OCI-LY7 (cell line): ENCODE data around the gene PDE5A. TPM values are rescaled to one million over a fixed set of nuclear protein-coding genes. Genes with fewer than 3 reads are reported as not detected.

Source experiments
- BruUV-seq: library from RNA; stranded (reverse); fragments of 400-500 nt; replicated peaks from 2 replicates; lab custom pipeline; 2021; lab: Mats Ljungman, UMichigan
- CTCF ChIA-PET: fragments of 300-600 bp; sonication (Branson Sonifier 250); formaldehyde crosslinking; loops from one replicate; lab custom pipeline; 2022; ENCODE audit warnings: antibody characterized with exemption; ENCODE audit not compliant: unreplicated experiment; lab: Charles Lee
- POLR2A ChIA-PET: fragments of 300-600 bp; sonication (Branson Sonifier 250); formaldehyde crosslinking; loops from one replicate; lab custom pipeline; 2022; ENCODE audit warnings: antibody characterized with exemption; lab: Charles Lee
- DNase-seq: peaks from one replicate; pipeline ENCODE4 v3.0.0-alpha.2; 2015; ENCODE audit warnings: low spot score
- H2AFZ ChIP-seq: fragments of 200-600 bp; sonication (generic), shearing (Covaris generic); 2 replicates; pipeline ENCODE4 v1.6.1; 2014; ENCODE audit warnings: mild to moderate bottlenecking, antibody characterized with exemption, low read length, moderate library complexity
- H3K27ac ChIP-seq: fragments of 200-600 bp; sonication (generic); 2 replicates; pipeline ENCODE4 v1.5.1; 2014; ENCODE audit warnings: mixed run types, low read depth, mild to moderate bottlenecking, moderate library complexity, low read length, inconsistent platforms; ENCODE audit not compliant: poor library complexity, severe bottlenecking
- H3K36me3 ChIP-seq: fragments of 200-600 bp; sonication (generic); 2 replicates; pipeline ENCODE4 v1.6.1; 2014; ENCODE audit warnings: mild to moderate bottlenecking, antibody characterized with exemption, low read length, moderate library complexity, mixed read lengths; ENCODE audit not compliant: insufficient read depth
- H3K4me1 ChIP-seq: fragments of 200-600 bp; sonication (generic); 2 replicates; pipeline ENCODE4 v1.5.1; 2014; ENCODE audit warnings: mild to moderate bottlenecking, low read length; ENCODE audit not compliant: insufficient read depth, poor library complexity, severe bottlenecking
- H3K4me2 ChIP-seq: fragments of 200-600 bp; sonication (generic); 2 replicates; pipeline ENCODE4 v1.6.1; 2014; ENCODE audit warnings: mild to moderate bottlenecking, low read length
- H3K4me3 ChIP-seq: fragments of 200-600 bp; sonication (generic); 2 replicates; pipeline ENCODE4 v1.5.1; 2014; ENCODE audit warnings: mild to moderate bottlenecking, low read depth, low read length; ENCODE audit not compliant: poor library complexity, severe bottlenecking
- H3K79me2 ChIP-seq: fragments of 200-600 bp; sonication (generic); 2 replicates; pipeline ENCODE4 v1.6.1; 2016; ENCODE audit warnings: low read depth, mild to moderate bottlenecking, low read length, moderate library complexity, mixed read lengths; ENCODE audit not compliant: insufficient read depth
- H3K9me2 ChIP-seq: fragments of 200-600 bp; sonication (generic); 2 replicates; pipeline ENCODE4 v1.6.1; 2016; ENCODE audit warnings: mild to moderate bottlenecking, low read length, mixed read lengths; ENCODE audit not compliant: insufficient read depth
- H3K9me3 ChIP-seq: fragments of 200-600 bp; sonication (generic); 2 replicates; pipeline ENCODE4 v1.6.1; 2014; ENCODE audit warnings: mild to moderate bottlenecking, mixed run types, low read length, mixed read lengths
- H4K20me1 ChIP-seq: fragments of 200-600 bp; sonication (generic); 2 replicates; pipeline ENCODE4 v1.6.1; 2014; ENCODE audit warnings: mild to moderate bottlenecking, antibody characterized with exemption, low read length, moderate library complexity, mixed read lengths; ENCODE audit not compliant: insufficient read depth
- EZH2phosphoT487 ChIP-seq: fragments of 200-600 bp; sonication (generic); IDR thresholded peaks from 2 replicates; pipeline ENCODE4 v1.6.1; 2018; ENCODE audit warnings: low read depth, borderline replicate concordance, mild to moderate bottlenecking, mixed run types, antibody characterized with exemption, low read length, moderate library complexity, mixed read lengths
- intact Hi-C: fragments of 100-400 bp; cut with micrococcal nuclease; formaldehyde crosslinking; loops from one replicate; pipeline ENCODE4 v1.10.0; 2022; ENCODE audit not compliant: unreplicated experiment
- total RNA-seq, 2 experiments: library from RNA; depleted of rRNA in 1 of 2; stranded (reverse); fragments of >200 nt in 1 of 2; shearing (Covaris generic) in 1 of 2; gene quantifications; 2 replicates each; pipeline ENCODE4 v1.2.3, GENCODE V29; 2014 to 2022
- TF ChIP-seq, protein P1 (sequence below): fragments of 200-600 bp; sonication (generic); conservative IDR thresholded peaks from 2 replicates; pipeline ENCODE4 v1.5.1; 2014; ENCODE audit warnings: mild to moderate bottlenecking, antibody characterized with exemption, low read length, moderate library complexity, mixed read lengths

Gene PDE5A
- total RNA-seq, 2 experiments from 2014 or later, result 0.22 to 1.4 TPM

GRCh38 chr4:119675391-119675790 is 46.8 kb upstream of the PDE5A start:
- H3K36me3 ChIP-seq, result no peaks in the 10 kb centered on the region
- H3K27ac ChIP-seq, result no peak overlapping the region
- no TSS peak for BruUV-seq
- no peak overlapping the region for H3K4me3 ChIP-seq
- intact Hi-C loops, result no loop called here
- TF ChIP-seq, protein P1, sequence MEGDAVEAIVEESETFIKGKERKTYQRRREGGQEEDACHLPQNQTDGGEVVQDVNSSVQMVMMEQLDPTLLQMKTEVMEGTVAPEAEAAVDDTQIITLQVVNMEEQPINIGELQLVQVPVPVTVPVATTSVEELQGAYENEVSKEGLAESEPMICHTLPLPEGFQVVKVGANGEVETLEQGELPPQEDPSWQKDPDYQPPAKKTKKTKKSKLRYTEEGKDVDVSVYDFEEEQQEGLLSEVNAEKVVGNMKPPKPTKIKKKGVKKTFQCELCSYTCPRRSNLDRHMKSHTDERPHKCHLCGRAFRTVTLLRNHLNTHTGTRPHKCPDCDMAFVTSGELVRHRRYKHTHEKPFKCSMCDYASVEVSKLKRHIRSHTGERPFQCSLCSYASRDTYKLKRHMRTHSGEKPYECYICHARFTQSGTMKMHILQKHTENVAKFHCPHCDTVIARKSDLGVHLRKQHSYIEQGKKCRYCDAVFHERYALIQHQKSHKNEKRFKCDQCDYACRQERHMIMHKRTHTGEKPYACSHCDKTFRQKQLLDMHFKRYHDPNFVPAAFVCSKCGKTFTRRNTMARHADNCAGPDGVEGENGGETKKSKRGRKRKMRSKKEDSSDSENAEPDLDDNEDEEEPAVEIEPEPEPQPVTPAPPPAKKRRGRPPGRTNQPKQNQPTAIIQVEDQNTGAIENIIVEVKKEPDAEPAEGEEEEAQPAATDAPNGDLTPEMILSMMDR, result no peak
- TF ChIP-seq EZH2phosphoT487, result no peak
- CTCF ChIA-PET, result no interaction called here
- no peaks in the 10 kb centered on the region for H3K9me2 ChIP-seq
- H4K20me1 ChIP-seq, result no peaks in the 10 kb centered on the region
- H3K4me1 ChIP-seq, result no peaks in the 10 kb centered on the region
- no peaks in the 10 kb centered on the region for H3K79me2 ChIP-seq
- POLR2A ChIA-PET, result no interaction called here
- H2AFZ ChIP-seq, result no peak overlapping the region
- DNase-seq, result no peak
- H3K9me3 ChIP-seq, result no peaks in the 10 kb centered on the region
- H3K4me2 ChIP-seq, result no peak overlapping the region

GRCh38 chr4:119672938-119673337 is 44.3 kb upstream of the PDE5A start:
- intact Hi-C loops, result no loop called here
- CTCF ChIA-PET, result no interaction called here
- Histone ChIP-seq H2AFZ (no peak overlapping the region), H3K9me2 (no peaks in the 10 kb centered on the region), H4K20me1 (no peaks in the 10 kb centered on the region), H3K27ac (no peak overlapping the region), H3K4me1 (no peaks in the 10 kb centered on the region), H3K36me3 (no peaks in the 10 kb centered on the region), H3K4me2 (no peak overlapping the region), H3K9me3 (no peaks in the 10 kb centered on the region), H3K79me2 (no peaks in the 10 kb centered on the region), H3K4me3 (no peak overlapping the region)
- no peak for DNase-seq
- BruUV-seq, result no TSS peak
- POLR2A ChIA-PET, result interaction anchor here (0.5 to 0.7 kb wide), 3 partner anchors 50 to 1263 kb away, joined by 3 read pairs; no protein-coding TSS in a partner anchor
- TF ChIP-seq, protein P1, result no peak
- no peak for TF ChIP-seq EZH2phosphoT487

- BruUV-seq, result no TSS peak
- Histone ChIP-seq H3K9me2 (no peaks in the 10 kb centered on the region), H3K36me3 (no peaks in the 10 kb centered on the region), H3K4me1 (no peaks in the 10 kb centered on the region), H3K4me2 (no peak overlapping the region), H4K20me1 (no peaks in the 10 kb centered on the region), H3K9me3 (no peaks in the 10 kb centered on the region), H3K4me3 (no peak overlapping the region), H3K79me2 (no peaks in the 10 kb centered on the region), H3K27ac (no peak overlapping the region), H2AFZ (no peak overlapping the region)
- TF ChIP-seq, protein P1, result no peak
- TF ChIP-seq EZH2phosphoT487, result no peak
- no peak for DNase-seq
- intact Hi-C loops, result no loop called here
- POLR2A ChIA-PET, result interaction anchor here (0.6 to 1.0 kb wide), 3 partner anchors 10 to 1263 kb away, joined by 3 to 4 read pairs (median 3); no protein-coding TSS in a partner anchor
- CTCF ChIA-PET, result no interaction called here
Observed at GRCh38 chr4:119672086-119672485, 43.5 kb upstream of the PDE5A start.
